AML-193 (cell line): ENCODE data around the gene ENTPD2.
A peak's percentile ranks its signal among the peaks of the same experiment; 100 is the strongest.

Experiments
- DNase-seq, 2 experiments: peaks; one replicate each; lab custom pipeline; 2025; lab: John Stamatoyannopoulos, UW

Gene ENTPD2

DNA sequence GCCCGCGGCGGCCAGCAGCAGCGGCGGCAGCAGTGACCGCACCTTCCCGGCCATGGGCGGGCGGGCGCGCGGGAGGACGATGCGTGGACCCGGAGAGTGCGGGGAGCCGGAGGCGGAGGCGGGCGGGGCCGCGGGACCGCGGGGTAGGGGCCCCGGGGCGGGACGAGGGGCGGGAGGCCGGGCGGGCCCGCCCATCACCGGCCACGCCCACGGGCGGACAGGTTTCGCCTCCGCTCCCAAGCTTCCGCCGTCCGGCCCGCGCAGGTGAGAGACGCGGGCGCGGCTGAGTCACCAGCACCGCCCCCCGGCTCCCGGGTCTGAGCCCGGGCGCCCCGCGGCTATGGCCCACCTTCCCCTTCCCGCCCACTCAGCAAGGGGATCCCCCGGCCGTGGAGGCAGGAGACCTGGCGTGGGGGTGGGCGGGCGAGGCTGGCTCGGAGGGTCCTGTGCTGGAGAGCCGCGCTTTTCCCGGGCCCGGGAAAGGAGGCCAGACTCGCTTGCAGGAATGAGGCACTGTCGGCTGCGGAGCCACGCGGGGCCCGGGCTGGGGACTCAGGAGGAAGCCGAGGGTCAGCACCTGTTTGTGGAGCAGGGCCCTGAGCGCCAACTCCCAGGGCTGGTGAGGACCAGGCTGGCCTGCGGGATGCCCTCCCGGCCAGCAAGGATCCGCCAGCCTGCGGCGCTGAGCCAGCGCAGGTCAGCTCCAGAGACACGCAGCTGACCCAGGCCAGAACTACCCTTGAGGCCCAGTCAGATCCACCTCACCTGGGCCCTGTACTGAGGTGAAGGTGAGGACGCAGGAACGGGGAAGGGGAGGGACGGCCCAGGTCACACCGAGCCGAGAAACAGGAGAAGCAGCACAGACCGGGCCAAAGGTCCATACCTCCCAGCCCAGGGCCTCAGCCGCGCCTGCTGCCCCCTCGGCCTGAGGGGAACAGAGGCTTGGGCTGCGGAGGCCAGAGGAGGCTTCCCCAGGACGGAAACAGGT lies at the start of gene ENTPD2:
TSS of gene ENTPD2 (minus strand) at position 118 of the 988 bp plus-strand sequence. CDS start at position 54, 64 bp downstream.
- DNase-seq = no peak

DNA sequence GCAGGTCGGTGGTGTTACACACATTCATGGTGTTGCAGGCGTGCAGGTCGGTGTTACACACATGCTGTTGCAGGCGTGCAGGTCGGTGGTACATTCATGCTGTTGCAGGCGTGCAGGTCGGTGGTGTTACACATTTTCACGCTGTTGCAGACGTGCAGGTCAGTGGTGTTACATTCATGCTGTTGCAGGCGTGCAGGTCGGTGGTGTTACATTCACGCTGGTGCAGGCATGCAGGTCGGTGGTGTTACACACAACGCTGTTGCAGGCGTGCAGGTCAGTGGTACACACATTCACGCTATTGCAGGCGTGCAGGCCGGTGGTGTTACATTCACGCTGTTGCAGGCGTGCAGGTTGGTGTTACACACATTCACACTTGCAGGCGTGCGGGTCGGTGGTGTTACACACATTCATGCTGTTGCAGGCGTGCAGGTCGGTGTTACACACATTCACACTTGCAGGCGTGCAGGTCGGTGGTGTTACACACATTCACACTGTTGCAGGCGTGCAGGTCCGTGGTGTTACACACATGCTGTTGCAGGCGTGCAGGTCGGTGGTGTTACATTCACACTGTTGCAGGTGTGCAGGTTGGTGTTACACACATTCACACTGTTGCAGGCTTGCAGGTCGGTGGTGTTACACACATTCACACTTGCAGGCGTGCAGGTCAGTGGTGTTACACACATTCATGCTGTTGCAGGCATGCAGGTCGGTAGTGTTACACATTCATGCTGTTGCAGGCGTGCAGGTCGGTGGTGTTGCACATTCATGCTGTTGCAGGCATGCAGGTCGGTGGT lies 49.5 kb upstream of the ENTPD2 start:
- no peak for DNase-seq

DNA sequence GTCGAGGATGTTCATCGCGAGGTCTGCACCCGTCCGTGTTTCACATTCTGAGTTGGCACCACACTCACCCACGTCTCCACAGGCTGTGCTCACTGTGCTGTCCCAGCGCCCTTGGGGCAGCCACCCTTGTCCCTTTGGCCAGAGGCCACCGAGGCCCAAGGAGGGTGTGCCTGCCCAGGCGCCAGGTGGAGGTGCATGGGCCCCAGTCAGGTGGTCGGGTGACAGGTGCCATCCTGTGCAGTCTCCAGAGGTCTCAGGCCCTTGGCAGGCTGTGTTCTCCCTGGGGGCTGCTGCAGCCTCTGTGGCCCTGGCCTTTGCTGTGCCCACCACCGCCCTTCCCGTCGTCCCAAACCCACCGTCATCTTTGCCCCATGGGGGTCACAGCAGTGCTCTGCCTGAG lies 45.4 kb upstream of the ENTPD2 start:
- no peak for DNase-seq

DNA sequence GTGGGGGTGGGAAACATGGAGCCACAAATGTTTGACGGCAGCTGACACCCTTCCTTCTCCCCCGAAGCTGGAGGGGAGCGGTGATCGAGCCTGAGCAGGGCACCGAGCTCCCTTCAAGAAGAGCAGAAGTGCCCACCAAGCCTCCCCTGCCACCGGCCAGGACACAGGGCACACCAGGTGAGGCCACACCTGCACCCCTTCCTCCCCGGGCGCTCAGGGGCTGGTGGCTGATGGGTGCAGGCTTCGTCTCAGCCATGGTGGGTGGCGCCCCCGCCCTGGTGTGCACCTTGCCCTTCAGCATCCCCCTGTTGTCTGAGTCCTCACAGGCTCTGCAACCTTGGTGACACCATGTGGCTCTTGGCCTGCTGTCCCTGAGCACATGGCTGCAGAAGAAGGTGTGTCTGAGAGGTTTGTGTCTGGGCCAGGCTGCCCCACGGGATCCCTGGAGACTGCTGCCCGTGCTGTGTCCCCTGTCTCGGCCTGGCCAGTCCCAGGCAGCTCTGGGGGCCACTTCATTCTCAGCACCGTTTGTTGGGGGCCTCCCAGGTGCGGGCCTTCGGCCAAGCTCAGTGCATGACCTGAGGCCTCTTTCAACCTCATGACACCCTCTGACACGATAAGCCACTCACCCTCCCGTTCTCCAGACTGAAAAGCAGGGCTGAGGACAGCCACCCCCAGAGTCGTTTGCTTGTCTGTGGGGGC lies 44.1 kb upstream of the ENTPD2 start:
- DNase-seq = no peak

GRCh38 chr9:137096785-137097546 lies 43.1 kb upstream of the ENTPD2 start:
- DNase-seq = no peak

DNA sequence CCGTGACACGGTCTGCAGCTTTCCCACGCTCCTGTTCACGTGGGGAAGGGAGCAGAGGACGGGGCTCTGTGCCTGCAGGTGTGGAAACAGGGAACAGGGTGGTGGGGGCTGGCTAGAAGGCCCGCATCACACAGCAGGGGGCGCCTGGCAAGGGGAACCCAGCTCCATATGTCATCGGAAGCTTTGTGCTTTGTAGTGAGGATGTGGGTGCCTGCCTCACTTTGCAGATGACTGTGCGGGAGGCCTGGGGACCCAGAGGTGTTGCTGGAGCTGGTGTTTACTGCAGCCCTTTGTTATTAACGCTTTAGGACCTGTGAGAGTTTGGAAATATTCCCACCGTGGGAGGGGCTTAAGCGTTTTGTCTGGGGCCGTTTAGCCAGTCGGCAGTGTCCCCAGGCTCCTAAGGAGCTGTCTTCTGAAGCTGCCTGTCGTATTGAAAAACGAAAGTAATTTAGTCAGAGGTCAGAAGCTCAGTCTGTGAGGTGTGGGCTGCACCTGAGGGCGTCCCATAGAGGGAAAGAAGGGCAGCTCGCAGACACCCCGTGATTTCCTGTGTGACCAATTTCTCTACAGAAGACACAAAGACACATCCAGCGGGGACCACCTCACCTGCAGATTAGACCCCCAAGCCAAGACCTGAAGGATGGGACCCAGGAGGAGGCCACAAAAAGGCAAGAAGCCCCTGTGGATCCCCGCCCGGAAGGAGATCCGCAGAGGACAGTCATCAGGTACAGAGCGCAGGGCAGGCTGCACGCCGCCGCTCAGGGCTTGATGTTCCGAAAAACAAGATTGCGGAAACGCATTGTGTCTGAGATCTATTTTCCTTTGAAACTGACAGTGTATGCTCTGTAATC lies 42.0 kb upstream of the ENTPD2 start:
- no peak for DNase-seq

DNA sequence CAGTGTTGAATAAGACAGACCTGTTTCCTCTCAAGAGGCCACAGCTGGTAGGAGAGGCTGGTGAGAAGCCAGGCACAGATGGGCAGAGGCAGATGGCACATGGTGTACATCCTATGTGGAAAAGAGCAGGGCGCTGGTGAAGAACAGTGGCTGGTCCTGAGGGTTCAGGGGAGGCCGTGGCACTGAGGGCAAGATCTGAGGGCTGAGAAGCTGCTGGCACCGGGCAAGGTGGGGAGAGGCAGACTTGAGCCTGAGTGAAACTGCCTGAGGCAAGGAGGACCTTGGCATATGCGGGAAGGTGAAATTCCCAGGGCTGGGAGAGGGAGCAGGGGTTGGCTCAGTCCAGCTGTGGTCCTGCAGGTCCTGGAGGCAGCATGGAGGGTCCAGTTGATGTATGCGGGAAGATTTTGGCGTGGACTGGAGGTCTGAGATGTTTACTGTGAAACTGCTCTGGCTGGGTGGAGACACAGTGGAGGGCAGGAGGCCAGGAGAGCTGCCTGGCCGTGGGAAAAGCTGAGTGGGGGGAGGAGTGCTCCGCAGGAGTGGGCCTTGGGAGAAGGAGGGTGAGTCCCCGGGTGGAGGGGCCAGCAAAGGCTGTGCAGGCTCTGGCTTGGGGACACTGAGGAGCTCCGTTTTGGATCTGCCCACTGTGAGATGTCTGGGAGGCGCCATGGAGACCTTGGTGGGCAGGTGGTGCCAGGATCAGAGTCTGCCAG lies 35.5 kb upstream of the ENTPD2 start:
- DNase-seq = no peak

DNA sequence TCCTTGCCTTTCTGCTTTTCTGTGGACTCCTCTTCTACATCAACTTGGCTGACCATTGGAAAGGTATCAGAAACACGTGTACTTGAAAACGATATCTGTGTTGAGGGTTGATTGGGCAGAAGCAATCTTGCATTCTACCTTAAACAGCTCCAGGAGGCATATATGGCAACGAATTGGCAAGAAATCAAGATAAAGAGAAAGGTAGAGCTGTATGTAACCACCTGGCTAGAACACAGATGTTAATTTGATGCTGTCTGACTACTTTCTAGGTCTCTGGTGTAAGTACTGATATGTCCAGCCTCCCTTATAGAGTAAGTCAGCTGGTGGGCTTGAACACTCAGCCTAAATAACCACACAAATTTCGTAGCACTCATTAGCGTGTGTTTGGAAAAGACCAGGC lies 34.3 kb upstream of the ENTPD2 start:
- DNase-seq = no peak

GRCh38 chr9:137087409-137087925 lies 33.6 kb upstream of the ENTPD2 start:
- peak in 1 of 2 experiments; percentile 9 for DNase-seq

DNA sequence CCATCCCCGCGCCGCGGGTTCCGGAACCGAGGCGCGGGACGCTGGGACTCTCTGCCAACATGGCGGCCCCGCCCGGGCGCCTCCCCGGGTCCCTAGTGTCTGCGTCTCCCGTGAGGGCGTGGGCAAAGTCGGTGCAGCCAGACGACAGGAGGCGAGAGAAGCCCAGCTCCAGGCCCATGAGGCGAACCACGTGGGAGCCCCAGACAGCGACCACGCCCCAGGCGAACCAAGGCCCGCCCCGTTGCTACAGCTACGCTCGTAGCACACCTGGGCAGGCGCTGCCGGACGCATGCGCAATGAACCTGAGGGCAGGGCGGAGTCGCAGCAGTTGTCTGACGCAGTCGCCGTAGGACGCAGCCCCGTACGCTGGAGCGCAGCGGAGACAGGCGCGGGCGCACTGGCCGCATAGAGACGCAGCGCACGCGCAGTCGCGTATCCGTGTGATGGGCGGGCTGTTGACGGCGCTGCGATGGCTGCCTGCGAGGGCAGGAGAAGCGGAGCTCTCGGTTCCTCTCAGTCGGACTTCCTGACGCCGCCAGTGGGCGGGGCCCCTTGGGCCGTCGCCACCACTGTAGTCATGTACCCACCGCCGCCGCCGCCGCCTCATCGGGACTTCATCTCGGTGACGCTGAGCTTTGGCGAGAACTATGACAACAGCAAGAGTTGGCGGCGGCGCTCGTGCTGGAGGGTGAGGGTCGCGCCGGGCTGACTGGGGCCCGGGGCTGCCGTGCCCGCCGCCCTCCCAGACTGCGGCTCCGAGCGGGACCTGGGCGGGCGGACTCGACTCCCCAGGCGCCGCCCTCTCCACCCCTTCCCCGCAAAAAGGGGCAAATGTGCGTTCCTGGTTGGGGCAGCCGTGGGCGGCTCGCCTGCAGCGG lies 32.9 kb upstream of the ENTPD2 start, which contains the start of gene MAN1B1:
TSS of gene MAN1B1 (plus strand) at position 455 of the 878 bp plus-strand sequence. CDS start at position 470, 15 bp downstream.
- peak; percentile 98 for DNase-seq

GRCh38 chr9:137085920-137086530 lies 32.2 kb upstream of the ENTPD2 start:
- DNase-seq = peak in 1 of 2 experiments; percentile 23

DNA sequence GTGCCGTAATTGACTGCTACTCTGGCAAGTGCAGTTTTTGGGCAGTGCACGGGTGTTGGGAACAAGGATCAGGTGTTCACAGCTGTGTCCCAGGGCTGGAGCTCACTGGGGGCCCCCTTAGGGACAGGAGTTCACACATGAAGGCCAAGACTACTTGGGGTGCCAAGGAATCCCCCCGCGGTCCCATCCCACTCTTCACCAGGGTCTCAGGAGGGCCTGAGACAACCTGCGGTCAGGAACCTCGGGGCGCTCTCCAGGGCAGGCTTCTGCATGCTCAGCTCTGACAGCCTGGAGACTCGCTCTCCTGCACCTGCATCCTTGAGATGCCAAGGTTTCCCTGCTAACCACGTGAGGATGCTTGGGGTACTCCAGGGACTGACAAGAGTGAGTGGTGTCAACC lies 30.7 kb upstream of the ENTPD2 start:
- DNase-seq = no peak

DNA sequence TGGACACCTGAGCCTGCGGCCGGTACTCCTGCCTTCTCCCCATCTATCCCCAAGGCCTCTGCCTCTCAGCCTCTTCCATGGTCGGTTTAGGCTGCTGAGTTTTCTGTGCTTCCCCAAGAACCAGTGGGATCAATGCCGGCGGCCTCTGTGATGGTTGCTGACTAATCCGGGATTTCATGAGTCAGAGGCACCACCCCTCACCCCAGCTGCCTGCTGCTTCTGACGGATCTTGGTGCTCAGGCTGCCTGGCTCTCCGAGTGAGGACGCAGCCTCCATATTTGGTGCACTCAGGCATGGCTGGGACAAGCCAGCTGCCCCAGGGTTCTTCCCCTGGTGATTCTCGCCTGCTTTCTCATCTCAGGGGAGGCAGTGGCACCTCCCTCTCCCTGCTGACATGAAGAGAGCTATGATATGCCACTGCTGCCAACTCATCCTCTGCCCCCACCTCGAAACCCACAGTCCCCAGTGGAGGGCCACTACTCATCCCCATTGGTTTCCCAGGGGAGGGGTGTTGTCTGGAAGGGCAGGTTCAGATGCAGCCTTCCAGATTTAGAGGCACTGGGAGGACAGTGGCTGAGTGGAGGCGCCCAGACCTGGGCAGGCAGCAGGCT lies 29.6 kb upstream of the ENTPD2 start:
- DNase-seq = no peak

DNA sequence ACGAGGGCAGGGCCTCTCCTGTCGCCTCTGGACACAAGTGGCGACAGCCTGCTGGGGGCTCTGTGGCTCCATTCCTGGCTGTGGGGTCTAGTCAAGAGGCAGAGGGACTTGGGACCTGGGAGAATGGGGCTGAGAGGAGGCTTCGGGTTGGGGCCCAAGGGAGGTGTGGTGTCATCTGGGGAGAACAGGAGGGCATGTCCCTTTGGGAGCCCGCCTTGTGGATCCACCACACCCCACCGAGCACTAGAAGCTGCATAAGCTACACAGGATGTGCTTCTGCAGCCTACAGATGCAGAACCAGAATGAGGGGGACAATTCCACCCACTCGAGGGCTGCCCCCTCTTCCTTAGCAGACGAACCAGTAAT lies 29.0 kb upstream of the ENTPD2 start:
- no peak for DNase-seq

- no peak for DNase-seq
Measured at GRCh38 chr9:137082222-137082924, 28.5 kb upstream of the ENTPD2 start.

GRCh38 chr9:137080260-137081122 lies 26.6 kb upstream of the ENTPD2 start:
- DNase-seq = no peak
